Gastroesophageal sphincter (tissue), 3 donors: ENCODE data around the gene CLEC1A.

ENCODE experiments used
- CTCF ChIP-seq, 4 experiments: fragments of 200-600 bp in 2 of 4; fragments of 450-650 bp in 2 of 4; sonication (generic) in 1 of 4; IDR thresholded peaks; one replicate each; pipeline ENCODE4 v1.5.1; 2017 to 2019; ENCODE audit warnings: antibody characterized with exemption in 4 of 4, mild to moderate bottlenecking in 2 of 4, moderate library complexity in 2 of 4
- POLR2A ChIP-seq, 2 donors: fragments of 450-650 bp; IDR thresholded peaks; one replicate each; pipeline ENCODE4 v1.6.1; 2017; ENCODE audit warnings: antibody characterized with exemption in 2 of 2, mild to moderate bottlenecking in 2 of 2, moderate library complexity in 1 of 2

GRCh38 chr12:10088031-10088430 lies 10.8 kb downstream of the CLEC1A start:
- TF ChIP-seq CTCF (IDR thresholded peaks at IDR 0.05) (no peak), POLR2A (IDR thresholded peaks at IDR 0.05) (no peak)
